Tibial nerve (tissue), 3 donors: ENCODE results near the gene MRC1.

Experiments
- CTCF ChIP-seq, 5 experiments: fragments of 200-600 bp in 3 of 5; fragments of 450-650 bp in 2 of 5; sonication (generic) in 3 of 5; IDR thresholded peaks; one replicate each; pipeline ENCODE4 v1.5.1; 2016 to 2019; ENCODE audit warnings: antibody characterized with exemption in 5 of 5, mild to moderate bottlenecking in 3 of 5, moderate library complexity in 2 of 5
- POLR2A ChIP-seq, 2 donors: fragments of 450-650 bp; IDR thresholded peaks; one replicate each; pipeline ENCODE4 v1.6.1; 2017; ENCODE audit warnings: antibody characterized with exemption in 2 of 2, mild to moderate bottlenecking in 2 of 2, moderate library complexity in 2 of 2

DNA sequence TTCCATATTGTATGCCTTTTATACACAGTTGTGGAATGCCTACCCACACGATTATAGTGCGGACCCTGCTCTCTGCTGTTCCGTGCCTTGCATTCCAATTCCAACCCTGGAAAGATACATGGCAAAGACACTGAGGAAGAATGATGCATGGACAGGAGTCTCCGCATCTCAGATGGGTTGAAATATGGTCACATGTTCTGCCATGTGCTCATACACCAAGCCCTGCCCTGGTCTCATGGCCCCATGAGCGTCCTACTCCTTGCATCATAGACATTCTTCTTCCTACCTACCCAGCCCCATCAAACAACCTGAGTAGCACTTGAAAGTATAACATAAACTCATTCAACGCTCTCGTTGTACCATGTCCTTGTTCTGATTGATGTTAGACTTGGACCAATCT lies 148.9 kb downstream of the MRC1 start:
- no peak for TF ChIP-seq POLR2A (IDR thresholded peaks at IDR 0.05)
- TF ChIP-seq CTCF (IDR thresholded peaks at IDR 0.05): no peak
